HG02840 (cell line): Measurements from ENCODE around the gene PLRG1.
"Not testable (repeated sequence)": the region's sequence is repeated elsewhere in the genome, so short reads cannot be mapped to it uniquely, and the experiment has no call there.

Experiments
- ATAC-seq: cut with Tn5 transposase; IDR thresholded peaks from one replicate; pipeline ENCODE4 v1.9.1; 2021; ENCODE audit warnings: mild to moderate bottlenecking, moderate library complexity, moderate number of reproducible peaks; ENCODE audit not compliant: unreplicated experiment, low FRiP score

Gene PLRG1

GRCh38 chr4:154549894-154550790 lies at the start of gene PLRG1:
PLRG1 (minus strand) TSS chr4:154550400; CDS start chr4:154550308, 92 bp downstream.
- ATAC-seq: peak; percentile 100

- ATAC-seq: no peak
Observed at GRCh38 chr4:154597798-154598774, 47.9 kb upstream of the PLRG1 start.

- not testable (repeated sequence) for ATAC-seq
Observed at GRCh38 chr4:154597281-154597680, 47.1 kb upstream of the PLRG1 start.

- no peak for ATAC-seq
Observed at GRCh38 chr4:154595807-154596206, 45.6 kb upstream of the PLRG1 start.

GRCh38 chr4:154594343-154594742 lies 44.1 kb upstream of the PLRG1 start:
- not testable (repeated sequence) for ATAC-seq

GRCh38 chr4:154593868-154594267 lies 43.7 kb upstream of the PLRG1 start:
- ATAC-seq: no peak

GRCh38 chr4:154591890-154592289 lies 41.7 kb upstream of the PLRG1 start:
- no peak for ATAC-seq

GRCh38 chr4:154590329-154591006 lies 40.3 kb upstream of the PLRG1 start, which contains the start of gene FGA:
FGA (minus strand) TSS chr4:154590742; CDS start chr4:154590687, 55 bp downstream.
- no peak for ATAC-seq

- ATAC-seq: no peak
Observed at GRCh38 chr4:154589296-154590197, 39.3 kb upstream of the PLRG1 start.

- no peak for ATAC-seq
Observed at GRCh38 chr4:154588198-154588597, 38.0 kb upstream of the PLRG1 start.

GRCh38 chr4:154586296-154587033 lies 36.3 kb upstream of the PLRG1 start:
- no peak for ATAC-seq

GRCh38 chr4:154585369-154586018 lies 35.3 kb upstream of the PLRG1 start:
- no peak for ATAC-seq

- no peak for ATAC-seq
Observed at GRCh38 chr4:154584259-154584658, 34.1 kb upstream of the PLRG1 start.

- no peak for ATAC-seq
Observed at GRCh38 chr4:154583677-154584076, 33.5 kb upstream of the PLRG1 start.

GRCh38 chr4:154583230-154583629 lies 33.0 kb upstream of the PLRG1 start:
- no peak for ATAC-seq

- no peak for ATAC-seq
Observed at GRCh38 chr4:154582723-154583122, 32.5 kb upstream of the PLRG1 start.

GRCh38 chr4:154579927-154580326 lies 29.7 kb upstream of the PLRG1 start:
- ATAC-seq: no peak

GRCh38 chr4:154578919-154579318 lies 28.7 kb upstream of the PLRG1 start:
- ATAC-seq: no peak
